K562 (cell line): ENCODE measurements around the gene SLC27A2. TPM values are rescaled to one million over a fixed set of nuclear protein-coding genes. Genes with fewer than 3 reads are reported as not detected.

ENCODE experiments used
- ATAC-seq: fragments of 200-7000 bp; cut with Tn5 transposase; 3 replicates; pipeline ENCODE4 v1.9.1; 2020; ENCODE audit warnings: moderate library complexity
- BruUV-seq: library from RNA; stranded (reverse); fragments of 400-500 nt; replicated peaks from 2 replicates; lab custom pipeline; 2021; lab: Mats Ljungman, UMichigan
- CTCF ChIA-PET: fragments of 300-600 bp; formaldehyde crosslinking; extraction: SDS; loops from one replicate; lab custom pipeline; 2021; ENCODE audit warnings: low intra/inter-chr PET ratio; lab: Yijun Ruan, JAX
- POLR2A ChIA-PET: fragments of 300-600, 350-650 bp; sonication (Branson Sonifier 250); formaldehyde crosslinking; extraction: SDS; loops from one replicate; lab custom pipeline; 2021; ENCODE audit warnings: antibody characterized with exemption, inconsistent platforms; lab: Yijun Ruan, JAX
- DNase-seq, 4 experiments: peaks; one replicate each; pipeline versions ENCODE4 v3.0.0 to v3.0.0-alpha.2; 2011 to 2018; ENCODE audit warnings: low spot score in 3 of 4, mixed read lengths in 3 of 4; ENCODE audit errors: extremely low read depth in 1 of 4
- FAIRE-seq: peaks from 2 replicates; lab custom pipeline; 2011; peaks lifted over from hg19 to GRCh38; lab: Jason Lieb, UNC
- H2AFZ ChIP-seq: 2 replicates; pipeline ENCODE4 v1.6.0; 2011; ENCODE audit warnings: low read depth, low read length, control low read depth, inconsistent platforms
- H3K27ac ChIP-seq: fragments of 200-600 bp; 3 replicates; pipeline ENCODE4 v1.8.0; 2011; ENCODE audit warnings: low read depth, mild to moderate bottlenecking, control low read depth, inconsistent platforms, low read length, moderate library complexity, mixed read lengths; ENCODE audit errors: extremely low read depth
- H3K27me3 ChIP-seq, 2 experiments: fragments of 300-600 bp in 1 of 2; 2 replicates in 1 of 2; 3 replicates in 1 of 2; pipeline versions ENCODE4 v1.6.0 to v1.8.0; 2011; ENCODE audit warnings: inconsistent platforms in 2 of 2, low read length in 2 of 2, mild to moderate bottlenecking in 1 of 2, mixed read lengths in 1 of 2, moderate library complexity in 1 of 2; ENCODE audit not compliant: control insufficient read depth in 2 of 2, insufficient read depth in 2 of 2
- H3K36me3 ChIP-seq: fragments of 300-600 bp; 3 replicates; pipeline ENCODE4 v1.8.0; 2011; ENCODE audit warnings: mild to moderate bottlenecking, low read length, inconsistent platforms; ENCODE audit not compliant: control insufficient read depth, insufficient read depth
- H3K4me1 ChIP-seq, 2 experiments: fragments of 200-600 bp in 1 of 2; replicated peaks in 1 of 2; 2 replicates in 1 of 2; 3 replicates in 1 of 2; pipeline versions ENCODE4 v1.5.1 to v1.8.0; 2011; ENCODE audit warnings: inconsistent platforms in 2 of 2, low read length in 2 of 2, mild to moderate bottlenecking in 1 of 2, mixed read lengths in 1 of 2, moderate library complexity in 1 of 2; ENCODE audit not compliant: control insufficient read depth in 2 of 2, insufficient read depth in 2 of 2
- H3K4me2 ChIP-seq: 2 replicates; pipeline ENCODE4 v1.6.1; 2011; ENCODE audit warnings: low read length, control low read depth, inconsistent platforms, mixed read lengths; ENCODE audit not compliant: insufficient read depth
- H3K4me3 ChIP-seq: fragments of 200-600 bp; sonication (generic), shearing (Covaris generic); 2 replicates; pipeline ENCODE4 v1.5.1; 2016; ENCODE audit warnings: control low read depth, inconsistent platforms
- H3K79me2 ChIP-seq: fragments of 200-600 bp; 3 replicates; pipeline ENCODE4 v1.8.0; 2011; ENCODE audit warnings: low read length, inconsistent platforms; ENCODE audit not compliant: control insufficient read depth, insufficient read depth
- H3K9ac ChIP-seq, 2 experiments: 2 replicates each; pipeline versions ENCODE4 v1.6.0 to v1.6.1; 2011; ENCODE audit warnings: low read depth in 2 of 2, low read length in 2 of 2, control low read depth in 1 of 2, inconsistent platforms in 1 of 2, mild to moderate bottlenecking in 1 of 2, mixed read lengths in 1 of 2; ENCODE audit not compliant: insufficient read depth in 1 of 2
- H3K9me1 ChIP-seq: one replicate; pipeline ENCODE4 v1.6.0; 2011; ENCODE audit warnings: inconsistent platforms, mild to moderate bottlenecking, low read length, moderate library complexity; ENCODE audit not compliant: control insufficient read depth, insufficient read depth
- H3K9me3 ChIP-seq: replicated peaks from 2 replicates; pipeline ENCODE4 v1.5.1; 2011; ENCODE audit warnings: low read depth, low read length, inconsistent platforms; ENCODE audit not compliant: control insufficient read depth, insufficient read depth
- H4K20me1 ChIP-seq: replicated peaks from 2 replicates; pipeline ENCODE4 v1.6.1; 2011; ENCODE audit warnings: low read length, inconsistent platforms, mixed read lengths; ENCODE audit not compliant: control insufficient read depth, insufficient read depth
- ARID1B ChIP-seq: fragments of 450-650 bp; IDR thresholded peaks from 2 replicates; pipeline ENCODE4 v1.6.1; 2016; ENCODE audit warnings: antibody characterized with exemption, mild to moderate bottlenecking, inconsistent platforms
- CBFA2T3 ChIP-seq: fragments of 450-650 bp; IDR thresholded peaks from 2 replicates; pipeline ENCODE4 v1.6.1; 2017
- CBX8 ChIP-seq: fragments of 200-600 bp; sonication (generic); IDR thresholded peaks from 2 replicates; pipeline ENCODE4 v1.6.1; 2012; ENCODE audit warnings: borderline replicate concordance, mixed run types, low read depth, mild to moderate bottlenecking, moderate library complexity, mixed read lengths, low read length, control low read depth, inconsistent platforms; ENCODE audit not compliant: poor library complexity, severe bottlenecking; ENCODE audit errors: extremely low read depth
- CTBP1 ChIP-seq: fragments of 450-650 bp; IDR thresholded peaks from 2 replicates; pipeline ENCODE4 v1.6.1; 2016; ENCODE audit warnings: borderline replicate concordance
- DPF2 ChIP-seq: fragments of 450-650 bp; IDR thresholded peaks from 2 replicates; pipeline ENCODE4 v1.6.1; 2016
- EP300 ChIP-seq: IDR thresholded peaks from 2 replicates; pipeline ENCODE4 v1.6.1; 2012; ENCODE audit warnings: low read length, improper control_type of control experiment
- FOSL1 ChIP-seq: fragments of 200-800 bp; sonication (Bioruptor generic); conservative IDR thresholded peaks from 2 replicates; pipeline ENCODE4 v1.6.1; 2016; ENCODE audit warnings: missing genetic modification characterization, missing compliant biosample characterization
- FOXP1 ChIP-seq: sonication (generic); formaldehyde crosslinking; IDR thresholded peaks from 2 replicates; pipeline ENCODE4 v1.8.0; 2022; ENCODE audit warnings: mild to moderate bottlenecking, missing genetic modification reagents
- JUND ChIP-seq, 2 experiments: IDR thresholded peaks; 2 replicates in 1 of 2; 3 replicates in 1 of 2; pipeline ENCODE4 v1.6.1; 2011; ENCODE audit warnings: borderline replicate concordance in 2 of 2, low read depth in 2 of 2, low read length in 2 of 2, improper control_type of control experiment in 1 of 2, missing biosample characterization in 1 of 2, missing genetic modification characterization in 1 of 2, missing genetic modification reagents in 1 of 2
- KDM1A ChIP-seq, 2 experiments: fragments of 450-650 bp; IDR thresholded peaks; 2 replicates each; pipeline ENCODE4 v1.6.1; 2016; ENCODE audit warnings: mild to moderate bottlenecking in 2 of 2
- LARP7 ChIP-seq: fragments of 450-650 bp; IDR thresholded peaks from 2 replicates; pipeline ENCODE4 v1.6.1; 2016
- MTA1 ChIP-seq: fragments of 450-650 bp; IDR thresholded peaks from 2 replicates; pipeline ENCODE4 v1.6.1; 2017; ENCODE audit warnings: borderline replicate concordance
- NFE2L1 ChIP-seq: fragments of 450-650 bp; IDR thresholded peaks from 2 replicates; pipeline ENCODE4 v1.6.1; 2016; ENCODE audit warnings: missing genetic modification characterization, low read depth, mild to moderate bottlenecking, missing compliant biosample characterization, moderate library complexity, borderline replicate concordance
- NR1H2 ChIP-seq: sonication (generic); formaldehyde crosslinking; IDR thresholded peaks from 2 replicates; pipeline ENCODE4 v1.4.0; 2020; ENCODE audit warnings: mild to moderate bottlenecking, missing genetic modification reagents
- PCBP2 ChIP-seq: fragments of 200-400 bp; formaldehyde crosslinking; IDR thresholded peaks from 2 replicates; pipeline ENCODE4 v1.6.1; 2018; ENCODE audit warnings: low read length, low read depth, mild to moderate bottlenecking, moderate library complexity; ENCODE audit not compliant: poor library complexity, severe bottlenecking
- PRPF4 ChIP-seq: fragments of 200-400 bp; formaldehyde crosslinking; IDR thresholded peaks from one replicate; pipeline ENCODE4 v1.6.1; 2017; ENCODE audit warnings: low read length, low read depth, mild to moderate bottlenecking; ENCODE audit not compliant: insufficient read depth, poor library complexity, severe bottlenecking
- RCOR1 ChIP-seq, 2 experiments: IDR thresholded peaks; 2 replicates each; pipeline ENCODE4 v1.6.1; 2012; ENCODE audit warnings: low read depth in 2 of 2, low read length in 2 of 2, borderline replicate concordance in 1 of 2, improper control_type of control experiment in 1 of 2
- SAFB2 ChIP-seq: fragments of 200-400 bp; formaldehyde crosslinking; IDR thresholded peaks from 2 replicates; pipeline ENCODE4 v1.6.1; 2018; ENCODE audit warnings: borderline replicate concordance, low read length, low read depth, moderate library complexity; ENCODE audit not compliant: severe bottlenecking
- SLC30A9 ChIP-seq: fragments of 250-450 bp; sonication (Bioruptor Pico); IDR thresholded peaks from 2 replicates; pipeline ENCODE4 v1.8.0; 2022; ENCODE audit warnings: mild to moderate bottlenecking, moderate library complexity
- SPI1 ChIP-seq: IDR thresholded peaks from 2 replicates; pipeline ENCODE4 v1.6.1; 2011; ENCODE audit warnings: low read depth, low read length, control low read depth, borderline replicate concordance
- ZNF224 ChIP-seq: sonication (generic); formaldehyde crosslinking; IDR thresholded peaks from 2 replicates; pipeline ENCODE4 v1.8.0; 2022; ENCODE audit warnings: mild to moderate bottlenecking, missing genetic modification reagents
- ZNF695 ChIP-seq: fragments of 450-650 bp; formaldehyde crosslinking; IDR thresholded peaks from 2 replicates; pipeline ENCODE4 v1.4.0; 2020; ENCODE audit warnings: mild to moderate bottlenecking, moderate library complexity
- WGBS: fragments of 100-300 bp; shearing (Covaris generic); methylation state at CpG from one replicate; pipeline ENCODE4 v1.1.6; 2016; ENCODE audit warnings: low coverage, mixed read lengths; ENCODE audit not compliant: insufficient coverage; ENCODE audit errors: missing lambda C conversion rate; 5-methylcytosine and 5-hydroxymethylcytosine counted together
- in situ Hi-C: fragments of 300-500 bp; cut with MboI; formaldehyde crosslinking; loops from 4 replicates; pipeline ENCODE4 v1.15.0; 2018; ENCODE audit warnings: inconsistent platforms, mixed read lengths
- intact Hi-C: fragments of 100-400 bp; cut with micrococcal nuclease; formaldehyde crosslinking; loops from 2 replicates; pipeline ENCODE4 v1.14.2; 2022
- polyA plus RNA-seq, 8 experiments: library from polyadenylated mRNA; depleted of rRNA in 4 of 8; stranded (reverse) in 5 of 8; unstranded in 3 of 8; fragments of >200 nt; fragmentation: Nextera tagmentation in 2 of 8; fragmentation: Illumina TruSeq in 1 of 8; extraction: Ambion mirVana in 2 of 8; extraction: Trizol in 1 of 8; gene quantifications; 2 replicates each; pipeline versions ENCODE4 v1.2.1 to v1.2.3, GENCODE V29; 2011 to 2014; ENCODE audit warnings: inconsistent platforms in 1 of 8, missing spikeins in 1 of 8
- total RNA-seq, 7 experiments: library from RNA; depleted of rRNA in 6 of 7; stranded (reverse); fragments of >200 nt in 6 of 7; fragmentation: Illumina TruSeq in 2 of 7; extraction: Trizol in 2 of 7; gene quantifications; 2 replicates each; pipeline versions ENCODE4 v1.2.1 to v1.2.3, GENCODE V29; 2011 to 2021; ENCODE audit warnings: low replicate concordance in 1 of 7
- TF ChIP-seq, protein P1 (sequence below): sonication (generic); formaldehyde crosslinking; IDR thresholded peaks from 2 replicates; pipeline ENCODE4 v1.8.1; 2023; ENCODE audit warnings: mild to moderate bottlenecking, missing genetic modification reagents

Gene SLC27A2
- total and polyA plus RNA-seq, 9 of the 15 experiments (the other 6 are each of a cell fraction or from before 2014, with no cell fraction given) = 4.9 to 38.0 (median 22.7) TPM

- FAIRE-seq (peak; percentile 19), ATAC-seq (no peak), DNase-seq (peak in 1 of 4 experiments; percentile 19)
- ChIA-PET CTCF (no interaction called here), POLR2A (no interaction called here)
- Histone ChIP-seq H3K4me2 (no peak overlapping the region), H3K9me3 (no peaks in the 10 kb centered on the region), H3K4me1 (peaks cover 44 to 61% of the 10 kb centered on the region in 2 experiments), H3K4me3 (no peak overlapping the region), H3K27ac (no peak overlapping the region), H3K36me3 (no peaks in the 10 kb centered on the region), H3K9ac (no peak overlapping the region), H3K27me3 (no peaks in the 10 kb centered on the region), H3K79me2 (no peaks in the 10 kb centered on the region), H4K20me1 (no peaks in the 10 kb centered on the region), H2AFZ (no peak overlapping the region), H3K9me1 (no peaks in the 10 kb centered on the region)
- 51% methylated on average over 3 of the region's 3 CpGs for WGBS
- intact Hi-C loops = no loop called here
- in situ Hi-C loops = no loop called here
- BruUV-seq = no TSS peak
- TF ChIP-seq MTA1 = peak; percentile 59; the same call in 1 of the 2 replicates
- TF ChIP-seq CBX8 = no peak
- TF ChIP-seq CTBP1 = 0 out of 2 replicates have a peak, but pooled peaks have one; percentile 31
- TF ChIP-seq ARID1B = peak; percentile 64
- no peak for TF ChIP-seq PCBP2
- peak; percentile 71; the same call in 1 of the 2 replicates for TF ChIP-seq JUND (IDR thresholded peaks at IDR 0.05; ENCODE audit: borderline replicate concordance, low read depth, low read length)
- peak; percentile 55; the same call in 1 of the 3 replicates for TF ChIP-seq JUND (tag; IDR thresholded peaks at IDR 0.05; ENCODE audit: borderline replicate concordance, low read depth, low read length)
- 0 out of 2 replicates have a peak, but pooled peaks have one; percentile 18 for TF ChIP-seq CBFA2T3
- no peak for TF ChIP-seq NR1H2 (CRISPR knock-in tag)
- TF ChIP-seq LARP7 = no peak
- no peak for TF ChIP-seq SAFB2
- peak; percentile 70 for TF ChIP-seq FOSL1
- no peak for TF ChIP-seq PRPF4
- TF ChIP-seq NFE2L1 (tag) = no peak
- TF ChIP-seq FOXP1 (CRISPR knock-in tag) = no peak
- TF ChIP-seq, protein P1, sequence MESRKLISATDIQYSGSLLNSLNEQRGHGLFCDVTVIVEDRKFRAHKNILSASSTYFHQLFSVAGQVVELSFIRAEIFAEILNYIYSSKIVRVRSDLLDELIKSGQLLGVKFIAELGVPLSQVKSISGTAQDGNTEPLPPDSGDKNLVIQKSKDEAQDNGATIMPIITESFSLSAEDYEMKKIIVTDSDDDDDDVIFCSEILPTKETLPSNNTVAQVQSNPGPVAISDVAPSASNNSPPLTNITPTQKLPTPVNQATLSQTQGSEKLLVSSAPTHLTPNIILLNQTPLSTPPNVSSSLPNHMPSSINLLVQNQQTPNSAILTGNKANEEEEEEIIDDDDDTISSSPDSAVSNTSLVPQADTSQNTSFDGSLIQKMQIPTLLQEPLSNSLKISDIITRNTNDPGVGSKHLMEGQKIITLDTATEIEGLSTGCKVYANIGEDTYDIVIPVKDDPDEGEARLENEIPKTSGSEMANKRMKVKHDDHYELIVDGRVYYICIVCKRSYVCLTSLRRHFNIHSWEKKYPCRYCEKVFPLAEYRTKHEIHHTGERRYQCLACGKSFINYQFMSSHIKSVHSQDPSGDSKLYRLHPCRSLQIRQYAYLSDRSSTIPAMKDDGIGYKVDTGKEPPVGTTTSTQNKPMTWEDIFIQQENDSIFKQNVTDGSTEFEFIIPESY = no peak
- TF ChIP-seq EP300 = peak; percentile 25
- peak; percentile 56 for TF ChIP-seq DPF2
- TF ChIP-seq SLC30A9 (CRISPR knock-in tag) = no peak
- 0 out of 4 replicates have a peak, but pooled peaks of 1 of the 2 experiments have one; percentile 17 for TF ChIP-seq KDM1A (IDR thresholded peaks at IDR 0.05)
- no peak for TF ChIP-seq ZNF695 (CRISPR knock-in tag)
- TF ChIP-seq SPI1 = peak; percentile 72; the same call in 1 of the 2 replicates
- no peak for TF ChIP-seq ZNF224 (CRISPR knock-in tag)
- peak in 1 of 2 experiments; percentile 22; a peak in 1 of 4 replicates for TF ChIP-seq RCOR1 (IDR thresholded peaks at IDR 0.05; ENCODE audit: borderline replicate concordance in 1 of 2, low read depth in 2 of 2, low read length in 2 of 2)
These were observed 75.9 kb downstream of the SLC27A2 start for GRCh38 chr15:50257924-50258323.
